GM18519 (cell line): ENCODE data around the gene ATP11C.
"Not testable (repeated sequence)": the region's sequence is repeated elsewhere in the genome, so short reads cannot be mapped to it uniquely, and the experiment has no call there.

Experiments
- ATAC-seq: cut with Tn5 transposase; IDR thresholded peaks from one replicate; pipeline ENCODE4 v1.9.1; 2021; ENCODE audit warnings: mild to moderate bottlenecking, moderate library complexity; ENCODE audit not compliant: unreplicated experiment, low FRiP score

ATP11C gene

GRCh38 chrX:139932901-139933796 is at the start of gene ATP11C:
Gene ATP11C (minus strand): TSS chrX:139933053. CDS start chrX:139932042, 1,011 bp downstream.
- peak; percentile 61 for ATAC-seq

GRCh38 chrX:139974471-139974870 is 41.6 kb upstream of the ATP11C start:
- ATAC-seq: no peak

- ATAC-seq: no peak
Measured at GRCh38 chrX:139972629-139973624, 40.1 kb upstream of the ATP11C start.

GRCh38 chrX:139972113-139972512 is 39.3 kb upstream of the ATP11C start:
- ATAC-seq: no peak

GRCh38 chrX:139971394-139971749 is 38.5 kb upstream of the ATP11C start:
- ATAC-seq: no peak

- no peak for ATAC-seq
Measured at GRCh38 chrX:139969286-139969685, 36.4 kb upstream of the ATP11C start.

GRCh38 chrX:139967750-139968149 is 34.9 kb upstream of the ATP11C start:
- ATAC-seq: no peak

GRCh38 chrX:139967300-139967699 is 34.4 kb upstream of the ATP11C start:
- ATAC-seq: no peak

GRCh38 chrX:139966159-139966558 is 33.3 kb upstream of the ATP11C start:
- not testable (repeated sequence) for ATAC-seq

GRCh38 chrX:139965421-139965820 is 32.6 kb upstream of the ATP11C start, which contains the start of gene CXorf66:
Gene CXorf66 (minus strand): TSS chrX:139965521. CDS start chrX:139965496, 25 bp downstream.
- no peak for ATAC-seq

GRCh38 chrX:139961091-139961490 is 28.2 kb upstream of the ATP11C start:
- ATAC-seq: not testable (repeated sequence)

GRCh38 chrX:139949703-139950102 is 16.9 kb upstream of the ATP11C start:
- ATAC-seq: no peak

GRCh38 chrX:139945075-139945474 is 12.2 kb upstream of the ATP11C start:
- ATAC-seq: no peak

- ATAC-seq: no peak
Measured at GRCh38 chrX:139936259-139936658, 3.4 kb upstream of the ATP11C start.

- no peak for ATAC-seq
Measured at GRCh38 chrX:139933904-139934303, 1.1 kb upstream of the ATP11C start.

GRCh38 chrX:139932073-139932900 is 566 bp downstream of the ATP11C start:
- peak; percentile 23 for ATAC-seq

- ATAC-seq: no peak
Measured at GRCh38 chrX:139931646-139932072, 1.2 kb downstream of the ATP11C start.

GRCh38 chrX:139930916-139931645 is 1.8 kb downstream of the ATP11C start:
- no peak for ATAC-seq

- ATAC-seq: no peak
Measured at GRCh38 chrX:139930401-139930800, 2.5 kb downstream of the ATP11C start.
